ENCODE data around the gene ADIPOR1.
"Not testable (repeated sequence)": the region's sequence is repeated elsewhere in the genome, so short reads cannot be mapped to it uniquely, and the experiment has no call there.

Gene ADIPOR1

DNA sequence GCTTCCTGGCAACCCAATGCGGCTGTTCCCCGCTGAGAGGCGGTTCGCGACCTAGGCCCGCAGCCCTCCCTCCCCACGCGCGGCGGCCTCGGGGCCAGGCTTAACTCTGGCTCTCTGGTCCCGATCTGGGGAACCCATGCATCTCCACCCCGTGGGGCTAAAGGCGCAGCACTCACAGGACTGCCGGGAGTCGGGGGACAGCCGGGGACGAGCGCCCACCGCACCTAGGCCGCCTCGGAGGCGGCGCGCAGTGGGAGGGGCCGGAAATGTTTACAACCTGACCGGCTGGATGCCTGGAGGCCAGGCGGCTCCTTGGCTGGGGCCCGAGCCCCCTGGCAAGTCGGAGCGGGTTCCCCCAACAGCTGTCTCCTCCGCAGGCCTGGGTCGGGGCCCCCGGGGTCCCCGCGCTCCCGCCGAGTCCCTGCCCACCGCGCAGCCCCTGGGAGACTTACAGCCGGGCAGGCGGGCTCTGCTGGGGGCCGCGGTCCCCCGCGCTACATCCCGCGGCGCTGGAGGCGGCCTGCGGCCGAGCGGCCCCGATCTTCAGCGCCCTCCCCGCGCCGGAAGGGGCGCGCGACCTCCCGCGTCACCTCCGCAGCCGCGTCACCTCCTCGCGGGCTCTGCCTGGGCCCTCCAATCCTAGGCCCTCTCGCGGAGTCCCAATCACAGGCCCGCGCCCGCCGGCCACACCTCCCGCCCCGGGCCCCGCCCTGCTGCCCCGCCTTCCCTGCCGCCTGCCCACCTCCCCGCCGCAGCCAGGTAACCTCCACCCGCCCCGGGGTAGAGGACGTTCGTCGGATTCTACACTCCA lies at the start of gene ADIPOR1:
Gene ADIPOR1, minus strand, starts transcription at position 580 of the 811 bp plus-strand sequence. CDS start 7,242 bp downstream, outside the sequence.
- DNase-seq = peak; percentile 93

- peak; percentile 96 for DNase-seq
These were observed 49.1 kb upstream of the ADIPOR1 start, which contains the start of gene TMEM183A for GRCh38 chr1:203006948-203007871. TMEM183A (plus strand) TSS chr1:203007374; CDS start chr1:203007466, 92 bp downstream.

DNA sequence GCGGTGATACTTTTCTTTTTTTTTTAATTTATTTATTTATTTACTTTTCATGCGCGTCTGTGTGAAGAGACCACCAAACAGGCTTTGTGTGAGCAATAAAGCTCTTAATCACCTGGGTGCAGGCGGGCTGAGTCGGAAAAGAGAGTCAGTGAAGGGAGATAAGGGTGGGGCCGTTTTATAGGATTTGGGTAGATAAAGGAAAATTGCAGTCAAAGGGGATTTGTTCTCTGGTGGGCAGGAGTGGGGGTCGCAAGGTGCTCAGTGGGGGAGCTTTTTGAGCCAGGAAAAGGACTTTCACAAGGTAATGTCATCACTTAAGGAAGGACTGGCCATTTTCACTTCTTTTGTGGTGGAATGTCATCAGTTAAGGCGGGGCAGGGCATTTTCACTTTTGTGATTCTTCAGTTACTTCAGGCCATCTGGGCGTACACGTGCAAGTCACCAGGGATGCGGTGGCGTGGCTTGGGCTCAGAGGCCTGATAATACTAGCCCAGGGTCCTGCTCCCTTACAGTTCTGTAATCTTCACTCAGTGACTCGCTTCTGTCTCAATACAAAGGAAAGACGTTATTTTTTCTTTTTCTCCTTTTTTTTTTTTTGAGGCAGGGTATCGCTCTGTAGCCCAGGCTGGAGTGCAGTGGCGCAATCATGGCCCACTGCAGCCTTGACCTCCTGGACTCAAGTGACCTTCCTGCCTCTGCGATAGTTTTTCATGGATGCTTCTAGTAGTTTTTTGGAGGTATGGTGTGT lies 47.5 kb upstream of the ADIPOR1 start:
- DNase-seq = not testable (repeated sequence)

DNA sequence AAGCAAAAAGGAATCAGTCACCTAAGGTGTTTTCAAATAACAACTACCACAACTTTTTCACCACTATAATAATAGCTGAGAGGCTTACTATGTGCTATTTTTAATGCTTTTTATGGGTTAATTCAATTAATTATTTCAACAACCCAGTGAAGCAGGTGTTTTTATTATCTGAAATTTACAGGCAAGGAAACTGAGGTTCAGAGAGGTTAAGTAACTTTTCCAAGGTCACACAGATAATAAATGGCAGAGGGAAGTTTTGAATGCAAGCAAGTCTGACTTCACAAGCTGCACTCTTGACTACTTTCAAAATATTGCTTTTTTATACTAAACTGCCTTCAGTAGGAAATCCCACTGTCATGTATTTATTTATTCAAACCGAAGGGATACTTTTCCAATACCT lies 44.8 kb upstream of the ADIPOR1 start:
- no peak for DNase-seq

- DNase-seq = no peak
These were observed 43.9 kb upstream of the ADIPOR1 start for GRCh38 chr1:203001986-203002385.

DNA sequence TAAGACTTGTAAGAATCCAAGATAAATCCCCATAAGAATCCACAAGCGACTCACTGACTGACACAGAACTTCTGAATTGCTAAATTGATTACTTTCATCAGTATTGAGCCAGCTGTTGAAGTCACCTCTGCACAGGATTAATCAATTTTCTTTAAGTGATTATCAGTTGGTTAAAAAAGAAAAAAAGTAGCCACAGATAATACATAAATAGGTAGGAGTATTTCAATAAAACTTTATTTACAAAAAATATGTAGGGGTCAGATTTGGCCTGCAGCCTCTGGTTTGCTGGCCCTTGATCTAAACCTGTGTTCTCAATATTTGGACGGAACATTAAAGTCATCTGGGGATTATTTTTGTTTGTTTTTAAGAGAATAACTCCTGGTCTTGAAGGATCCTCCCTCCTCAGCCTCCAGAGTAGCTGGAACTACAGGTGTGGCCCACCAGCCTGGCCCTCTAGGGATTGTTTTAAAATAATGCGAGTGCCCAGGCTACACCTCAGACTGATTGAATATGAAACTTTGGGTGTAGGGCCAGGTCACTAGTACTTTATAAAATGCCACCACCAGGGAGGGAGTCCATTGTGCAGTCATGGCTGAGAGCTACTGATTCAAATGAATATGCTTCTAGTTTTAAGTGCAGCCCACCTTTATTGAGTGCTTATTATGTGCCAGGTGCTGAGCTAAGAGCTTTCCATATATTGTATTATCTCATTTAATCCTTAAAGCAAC lies 42.3 kb upstream of the ADIPOR1 start:
- no peak for DNase-seq

GRCh38 chr1:202998836-202999750 lies 41.0 kb upstream of the ADIPOR1 start:
- peak; percentile 22 for DNase-seq

- DNase-seq = no peak
These were observed 36.6 kb upstream of the ADIPOR1 start for GRCh38 chr1:202994756-202995155.

- DNase-seq = no peak
These were observed 33.0 kb upstream of the ADIPOR1 start for GRCh38 chr1:202991112-202991511.

DNA sequence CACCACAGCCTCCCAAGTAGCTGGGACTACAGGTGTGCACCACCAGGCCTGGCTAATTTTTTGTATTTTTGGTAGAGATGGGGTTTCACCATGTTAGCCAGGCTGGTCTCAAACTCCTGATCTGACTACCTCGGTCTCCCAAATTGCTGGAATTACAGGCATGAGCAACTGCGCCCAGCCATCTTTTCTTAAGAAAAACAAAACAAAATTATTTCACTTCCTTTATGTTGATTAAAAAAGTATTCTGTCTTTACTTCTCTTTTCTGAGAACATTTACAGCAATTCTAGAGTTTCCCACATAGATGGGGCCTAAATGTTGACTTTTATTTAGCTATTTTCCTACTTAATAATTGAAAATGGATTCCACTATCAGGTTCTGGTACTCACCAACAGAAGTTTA lies 31.8 kb upstream of the ADIPOR1 start:
- no peak for DNase-seq

GRCh38 chr1:202987922-202988583 lies 29.9 kb upstream of the ADIPOR1 start:
- no peak for DNase-seq

GRCh38 chr1:202987255-202987654 lies 29.1 kb upstream of the ADIPOR1 start:
- DNase-seq = no peak

GRCh38 chr1:202986120-202986519 lies 28.0 kb upstream of the ADIPOR1 start:
- not testable (repeated sequence) for DNase-seq

DNA sequence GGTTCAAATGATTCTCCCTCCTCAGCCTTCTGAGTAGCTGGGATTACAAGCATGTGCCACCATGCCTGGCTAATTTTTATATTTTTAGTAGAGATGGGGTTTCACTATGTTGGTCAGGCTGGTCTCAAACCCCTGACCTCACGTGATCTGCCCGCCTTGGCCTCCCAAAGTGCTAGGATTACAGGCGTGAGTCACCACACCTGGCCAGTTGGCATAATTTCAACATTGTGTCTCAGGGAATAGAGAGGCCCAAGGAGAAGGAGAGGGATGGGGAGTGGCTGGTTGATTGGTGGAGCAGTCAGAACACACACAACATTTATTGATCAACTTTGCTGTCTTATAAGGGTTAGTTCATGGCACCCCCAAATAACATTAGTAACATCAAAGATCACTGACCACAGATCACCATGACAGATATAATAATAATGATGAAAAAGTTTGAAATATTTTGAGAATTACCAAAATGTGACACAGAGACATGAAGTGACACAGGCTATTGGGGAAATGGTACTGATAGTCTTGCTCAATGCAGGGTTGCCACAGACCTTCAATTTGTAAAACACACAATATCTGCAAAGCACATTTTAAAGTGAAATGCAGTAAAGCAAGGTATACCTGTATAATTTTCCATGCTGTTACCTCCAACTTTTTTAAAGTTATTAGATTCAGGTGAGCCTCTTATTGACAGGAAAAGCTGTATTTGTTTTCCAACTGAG lies 24.8 kb upstream of the ADIPOR1 start:
- no peak for DNase-seq

DNA sequence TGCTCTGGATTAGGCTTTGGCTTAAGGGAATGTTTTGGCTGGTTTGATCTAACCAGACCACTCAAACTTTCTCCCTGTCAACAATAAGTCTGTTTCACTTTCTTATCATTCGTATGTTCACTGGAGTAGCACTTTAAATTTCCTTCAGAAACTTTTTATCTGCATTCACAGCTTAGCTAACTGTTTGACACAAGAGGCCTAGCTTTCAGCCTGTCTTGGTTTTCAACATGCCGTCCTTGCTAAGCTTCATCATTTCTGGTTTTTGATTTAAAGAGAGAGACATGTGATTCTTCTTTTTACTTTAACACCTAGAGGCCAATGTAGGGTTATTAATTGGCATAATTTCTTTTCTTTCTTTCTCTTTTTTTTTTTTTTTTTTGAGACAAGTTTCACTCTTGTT lies 23.8 kb upstream of the ADIPOR1 start:
- DNase-seq = no peak

GRCh38 chr1:202979459-202979858 lies 21.3 kb upstream of the ADIPOR1 start:
- DNase-seq = no peak

DNA sequence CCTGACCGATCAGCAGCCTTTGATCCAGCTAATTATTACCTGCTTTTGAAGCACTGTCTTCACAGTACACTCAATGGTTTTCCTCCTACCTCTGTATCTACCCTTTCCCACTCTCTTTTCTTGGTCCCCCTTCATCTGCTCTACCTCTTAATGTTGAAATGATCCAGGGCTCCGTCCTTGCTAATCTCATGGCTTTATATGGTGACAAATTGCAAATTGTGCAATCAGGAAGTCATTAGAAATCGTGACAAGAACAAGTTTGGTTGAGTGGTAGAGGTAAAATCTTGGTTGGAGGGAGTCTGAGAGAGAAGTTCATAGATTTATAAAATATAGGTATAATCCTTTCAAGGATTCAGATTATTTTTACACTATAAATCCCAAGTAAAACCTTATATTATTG lies 18.5 kb upstream of the ADIPOR1 start:
- DNase-seq = no peak

GRCh38 chr1:202974856-202975255 lies 16.7 kb upstream of the ADIPOR1 start:
- no peak for DNase-seq

GRCh38 chr1:202972046-202972445 lies 13.9 kb upstream of the ADIPOR1 start:
- no peak for DNase-seq

- peak; percentile 77 for DNase-seq
These were observed 10.8 kb upstream of the ADIPOR1 start for GRCh38 chr1:202968895-202969295.
